Stimulated activated CD4-positive, alpha-beta T cell treated with anti-CD3 and anti-CD28 coated beads, TNF-alpha, amount 100 ng/mL, for 48 hours (primary cell): Measurements from ENCODE around the gene PLCL2.
"Not testable (repeated sequence)": the region's sequence is repeated elsewhere in the genome, so short reads cannot be mapped to it uniquely, and the experiment has no call there.

Source experiments
- DNase-seq, 3 donors: peaks; one replicate each; pipeline ENCODE4 v3.0.0-alpha.2; 2020; ENCODE audit warnings: low read depth in 3 of 3

PLCL2 gene

GRCh38 chr3:17075907-17076306 is 191.2 kb downstream of the PLCL2 start:
- no peak for DNase-seq

GRCh38 chr3:17076940-17077605 is 192.3 kb downstream of the PLCL2 start:
- DNase-seq: no peak

GRCh38 chr3:17077606-17078005 is 192.9 kb downstream of the PLCL2 start:
- no peak for DNase-seq

- no peak for DNase-seq
These were observed 194.2 kb downstream of the PLCL2 start for GRCh38 chr3:17078926-17079465.

- DNase-seq: no peak
These were observed 195.2 kb downstream of the PLCL2 start for GRCh38 chr3:17079933-17080332.

GRCh38 chr3:17081520-17081919 is 196.8 kb downstream of the PLCL2 start:
- no peak for DNase-seq

- no peak for DNase-seq
These were observed 202.8 kb downstream of the PLCL2 start for GRCh38 chr3:17087509-17087908.

GRCh38 chr3:17088017-17088416 is 203.3 kb downstream of the PLCL2 start:
- DNase-seq: no peak

- DNase-seq: no peak
These were observed 204.0 kb downstream of the PLCL2 start for GRCh38 chr3:17088602-17089313.

- DNase-seq: no peak
These were observed 204.6 kb downstream of the PLCL2 start for GRCh38 chr3:17089314-17089700.

GRCh38 chr3:17090280-17090983 is 205.7 kb downstream of the PLCL2 start:
- DNase-seq: no peak

- DNase-seq: no peak
These were observed 207.3 kb downstream of the PLCL2 start for GRCh38 chr3:17091910-17092582.

GRCh38 chr3:17092583-17092933 is 207.8 kb downstream of the PLCL2 start:
- no peak for DNase-seq

GRCh38 chr3:17094551-17094950 is 209.8 kb downstream of the PLCL2 start:
- no peak for DNase-seq

GRCh38 chr3:17103579-17103978 is 218.8 kb downstream of the PLCL2 start:
- no peak for DNase-seq

GRCh38 chr3:17106801-17107200 is 222.0 kb downstream of the PLCL2 start:
- DNase-seq: not testable (repeated sequence)

GRCh38 chr3:17110660-17111396 is 226.1 kb downstream of the PLCL2 start:
- peak in 1 of 3 donors; percentile 6 for DNase-seq

GRCh38 chr3:17111586-17111985 is 226.8 kb downstream of the PLCL2 start:
- no peak for DNase-seq

GRCh38 chr3:17115186-17115585 is 230.4 kb downstream of the PLCL2 start:
- DNase-seq: no peak

- no peak for DNase-seq
These were observed 231.3 kb downstream of the PLCL2 start for GRCh38 chr3:17116007-17116600.

GRCh38 chr3:17118771-17119170 is 234.0 kb downstream of the PLCL2 start:
- no peak for DNase-seq
